ENCODE data around the gene PCDH12.

DNA sequence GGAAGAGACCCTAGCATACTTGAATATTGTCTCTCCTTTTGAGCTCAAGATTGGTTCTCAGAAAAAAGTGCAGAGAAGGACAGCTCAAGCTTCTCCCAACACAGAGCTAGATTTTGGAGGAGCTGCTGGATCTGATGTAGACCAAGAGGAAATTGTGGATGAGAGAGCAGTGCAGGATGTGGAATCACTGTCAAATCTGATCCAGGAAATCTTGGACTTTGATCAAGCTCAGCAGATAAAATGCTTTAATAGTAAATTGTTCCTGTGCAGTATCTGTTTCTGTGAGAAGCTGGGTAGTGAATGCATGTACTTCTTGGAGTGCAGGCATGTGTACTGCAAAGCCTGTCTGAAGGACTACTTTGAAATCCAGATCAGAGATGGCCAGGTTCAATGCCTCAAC is 20.4 kb upstream of the PCDH12 start:
- TF ChIP-seq, protein P1, sequence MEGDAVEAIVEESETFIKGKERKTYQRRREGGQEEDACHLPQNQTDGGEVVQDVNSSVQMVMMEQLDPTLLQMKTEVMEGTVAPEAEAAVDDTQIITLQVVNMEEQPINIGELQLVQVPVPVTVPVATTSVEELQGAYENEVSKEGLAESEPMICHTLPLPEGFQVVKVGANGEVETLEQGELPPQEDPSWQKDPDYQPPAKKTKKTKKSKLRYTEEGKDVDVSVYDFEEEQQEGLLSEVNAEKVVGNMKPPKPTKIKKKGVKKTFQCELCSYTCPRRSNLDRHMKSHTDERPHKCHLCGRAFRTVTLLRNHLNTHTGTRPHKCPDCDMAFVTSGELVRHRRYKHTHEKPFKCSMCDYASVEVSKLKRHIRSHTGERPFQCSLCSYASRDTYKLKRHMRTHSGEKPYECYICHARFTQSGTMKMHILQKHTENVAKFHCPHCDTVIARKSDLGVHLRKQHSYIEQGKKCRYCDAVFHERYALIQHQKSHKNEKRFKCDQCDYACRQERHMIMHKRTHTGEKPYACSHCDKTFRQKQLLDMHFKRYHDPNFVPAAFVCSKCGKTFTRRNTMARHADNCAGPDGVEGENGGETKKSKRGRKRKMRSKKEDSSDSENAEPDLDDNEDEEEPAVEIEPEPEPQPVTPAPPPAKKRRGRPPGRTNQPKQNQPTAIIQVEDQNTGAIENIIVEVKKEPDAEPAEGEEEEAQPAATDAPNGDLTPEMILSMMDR (conservative IDR thresholded peaks at IDR 0.05): no peak
- TF ChIP-seq ZFX (IDR thresholded peaks at IDR 0.05): no peak

Measured in C4-2B (cell line).